HCT116 (cell line): Measurements from ENCODE around the gene HECW1. TPM values are rescaled to one million over a fixed set of nuclear protein-coding genes. Genes with fewer than 3 reads are reported as not detected.

Experiments used
- ATAC-seq: fragments of 200-7000 bp; cut with Tn5 transposase; 2 replicates; pipeline ENCODE4 v1.9.1; 2020; ENCODE audit warnings: mild to moderate bottlenecking, moderate library complexity
- BruUV-seq: library from RNA; stranded (reverse); fragments of 400-500 nt; replicated peaks from 2 replicates; lab custom pipeline; 2021; lab: Mats Ljungman, UMichigan
- CTCF ChIA-PET: fragments of 300-600 bp; sonication (Branson Sonifier 250); formaldehyde crosslinking; loops from one replicate; lab custom pipeline; 2021; ENCODE audit warnings: antibody characterized with exemption; lab: Charles Lee
- POLR2A ChIA-PET: fragments of 300-600, 350-600 bp; sonication (Branson Sonifier 250); formaldehyde crosslinking; loops from one replicate; lab custom pipeline; 2021; ENCODE audit warnings: antibody characterized with exemption; lab: Charles Lee
- RAD21 ChIA-PET, 2 experiments: fragments of 300-600 bp; sonication (Branson Sonifier 250); formaldehyde crosslinking; loops; one replicate each; lab custom pipeline; 2023; ENCODE audit warnings: low total read pairs in 2 of 2; ENCODE audit not compliant: uncharacterized antibody in 2 of 2, unreplicated experiment in 2 of 2, low non-redundant PET in 1 of 2; lab: Charles Lee
- DNase-seq: peaks from one replicate; pipeline ENCODE4 v3.0.0-alpha.2; 2010; ENCODE audit warnings: low read depth, low spot score
- H2AFZ ChIP-seq: fragments of 200-600 bp; shearing (Covaris generic), sonication (generic); 2 replicates; pipeline ENCODE4 v1.6.1; 2017; ENCODE audit warnings: low read depth, mixed run types, mixed read lengths, antibody characterized with exemption, low read length; ENCODE audit not compliant: poor library complexity, severe bottlenecking
- H3K27ac ChIP-seq: 2 replicates; pipeline ENCODE4 v1.5.1; 2012; ENCODE audit warnings: low read depth, low read length
- H3K27me3 ChIP-seq: fragments of 200-600 bp; sonication (generic); 2 replicates; pipeline ENCODE4 v1.6.1; 2016; ENCODE audit warnings: mixed run types, low read length, mixed read lengths; ENCODE audit not compliant: insufficient read depth
- H3K36me3 ChIP-seq, 2 experiments: fragments of 200-500 bp in 1 of 2; fragments of 200-600 bp in 1 of 2; sonication (Bioruptor generic) in 1 of 2; sonication (generic) in 1 of 2; 2 replicates each; pipeline versions ENCODE4 v1.5.1 to v1.6.1; 2014 to 2016; ENCODE audit warnings: low read length in 2 of 2, inconsistent platforms in 1 of 2, mixed read lengths in 1 of 2, mixed run types in 1 of 2; ENCODE audit not compliant: insufficient read depth in 2 of 2, control insufficient read depth in 1 of 2
- H3K4me1 ChIP-seq, 2 experiments: fragments of 200-600 bp in 1 of 2; sonication (generic) in 1 of 2; 2 replicates each; pipeline versions ENCODE4 v1.5.1 to v1.6.1; 2012 to 2017; ENCODE audit warnings: low read length in 2 of 2, inconsistent platforms in 1 of 2, mild to moderate bottlenecking in 1 of 2, mixed read lengths in 1 of 2, mixed run types in 1 of 2, moderate library complexity in 1 of 2; ENCODE audit not compliant: insufficient read depth in 2 of 2, control insufficient read depth in 1 of 2
- H3K4me2 ChIP-seq: fragments of 200-600 bp; sonication (generic); 2 replicates; pipeline ENCODE4 v1.6.1; 2017; ENCODE audit warnings: mixed run types, low read length, mixed read lengths
- H3K4me3 ChIP-seq, 2 experiments: fragments of 200-600 bp in 1 of 2; sonication (generic) in 1 of 2; replicated peaks in 1 of 2; 2 replicates each; pipeline ENCODE4 v1.5.1; 2011 to 2016; ENCODE audit warnings: low read length in 2 of 2, control low read depth in 1 of 2, low read depth in 1 of 2, mild to moderate bottlenecking in 1 of 2, mixed read lengths in 1 of 2, mixed run types in 1 of 2
- H3K79me2 ChIP-seq: fragments of 200-600 bp; sonication (generic); 2 replicates; pipeline ENCODE4 v1.6.1; 2017; ENCODE audit warnings: mild to moderate bottlenecking, mixed run types, low read length, moderate library complexity, mixed read lengths; ENCODE audit not compliant: insufficient read depth
- H3K9ac ChIP-seq: fragments of 200-600 bp; sonication (generic); 2 replicates; pipeline ENCODE4 v1.6.1; 2016; ENCODE audit warnings: low read length, mixed read lengths
- H3K9me2 ChIP-seq: fragments of 200-600 bp; sonication (generic), shearing (Covaris generic); 2 replicates; pipeline ENCODE4 v1.6.1; 2017; ENCODE audit warnings: mixed run types, mild to moderate bottlenecking, moderate library complexity; ENCODE audit not compliant: insufficient read depth
- H3K9me3 ChIP-seq, 2 experiments: fragments of 200-500 bp in 1 of 2; fragments of 200-600 bp in 1 of 2; sonication (Bioruptor generic) in 1 of 2; sonication (generic) in 1 of 2; 2 replicates each; pipeline ENCODE4 v1.6.1; 2014 to 2017; ENCODE audit warnings: low read length in 2 of 2, mixed read lengths in 2 of 2, inconsistent platforms in 1 of 2, low read depth in 1 of 2, mild to moderate bottlenecking in 1 of 2, mixed run types in 1 of 2, moderate library complexity in 1 of 2; ENCODE audit not compliant: control insufficient read depth in 1 of 2, insufficient read depth in 1 of 2
- H4K20me1 ChIP-seq: fragments of 200-600 bp; sonication (generic), shearing (Covaris generic); 2 replicates; pipeline ENCODE4 v1.6.1; 2017; ENCODE audit warnings: mixed run types, mild to moderate bottlenecking, moderate library complexity; ENCODE audit not compliant: insufficient read depth
- CBX3 ChIP-seq: IDR thresholded peaks from 2 replicates; pipeline ENCODE4 v1.6.1; 2012; ENCODE audit warnings: low read depth
- CEBPB ChIP-seq: IDR thresholded peaks from 2 replicates; pipeline ENCODE4 v1.6.1; 2012; ENCODE audit warnings: low read depth
- EGR1 ChIP-seq: IDR thresholded peaks from 2 replicates; pipeline ENCODE4 v1.6.1; 2012; ENCODE audit warnings: low read depth
- EZH2 ChIP-seq: fragments of 200-600 bp; sonication (generic); IDR thresholded peaks from 2 replicates; pipeline ENCODE4 v1.6.1; 2017; ENCODE audit warnings: antibody characterized with exemption, mixed run types
- JUND ChIP-seq: IDR thresholded peaks from 2 replicates; pipeline ENCODE4 v1.6.1; 2012
- MAX ChIP-seq: IDR thresholded peaks from 2 replicates; pipeline ENCODE4 v1.6.1; 2012
- POLR2A ChIP-seq: IDR thresholded peaks from 2 replicates; pipeline ENCODE4 v1.7.0; 2011; ENCODE audit warnings: borderline replicate concordance; ENCODE audit not compliant: insufficient read depth, insufficient read length; ENCODE audit errors: extremely low read depth
- POLR2AphosphoS5 ChIP-seq: IDR thresholded peaks from 2 replicates; pipeline ENCODE4 v1.6.1; 2011; ENCODE audit warnings: mild to moderate bottlenecking, low read depth, low read length, moderate library complexity
- RAD21 ChIP-seq: IDR thresholded peaks from 2 replicates; pipeline ENCODE4 v1.6.1; 2012; ENCODE audit warnings: low read depth, mild to moderate bottlenecking
- REST ChIP-seq: IDR thresholded peaks from 2 replicates; pipeline ENCODE4 v1.6.1; 2012; ENCODE audit warnings: low read depth
- SP1 ChIP-seq: IDR thresholded peaks from 2 replicates; pipeline ENCODE4 v1.6.1; 2012; ENCODE audit warnings: low read depth
- SRF ChIP-seq: IDR thresholded peaks from 2 replicates; pipeline ENCODE4 v1.6.1; 2012; ENCODE audit warnings: low read depth
- ZNF274 ChIP-seq: fragments of 200-500 bp; sonication (Bioruptor generic); IDR thresholded peaks from 2 replicates; pipeline ENCODE4 v1.6.1; 2014; ENCODE audit warnings: mild to moderate bottlenecking, low read depth, low read length, inconsistent platforms
- intact Hi-C: fragments of 100-400 bp; cut with micrococcal nuclease; formaldehyde crosslinking; loops from 2 replicates; pipeline ENCODE4 v1.10.0; 2022
- total RNA-seq: library from RNA; stranded (reverse); gene quantifications from one replicate; pipeline ENCODE4 v1.2.1, GENCODE V29; 2021; ENCODE audit not compliant: unreplicated experiment

HECW1 gene
- total RNA-seq, 1 experiment from 2014 or later = 5.6 TPM

- Histone ChIP-seq H3K4me1 (no peaks in the 10 kb centered on the region), H3K27me3 (no peaks in the 10 kb centered on the region), H3K79me2 (no peaks in the 10 kb centered on the region), H2AFZ (no peak overlapping the region), H4K20me1 (no peaks in the 10 kb centered on the region), H3K4me2 (no peak overlapping the region), H3K27ac (no peak overlapping the region), H3K4me3 (no peak overlapping the region), H3K9me2 (no peaks in the 10 kb centered on the region), H3K9me3 (no peaks in the 10 kb centered on the region), H3K9ac (no peak overlapping the region), H3K36me3 (no peaks in the 10 kb centered on the region)
- BruUV-seq = no TSS peak
- RAD21 ChIA-PET = no interaction called here
- no peak for ATAC-seq
- CTCF ChIA-PET = no interaction called here
- intact Hi-C loops = no loop called here
- POLR2A ChIA-PET = no interaction called here
- TF ChIP-seq EZH2 (no peak), EGR1 (no peak), CEBPB (no peak), RAD21 (no peak), MAX (no peak), SP1 (no peak), CBX3 (no peak), ZNF274 (no peak)
- no peak for DNase-seq
These were observed 355.4 kb downstream of the HECW1 start for GRCh38 chr7:43467846-43468245.

- no peak overlapping the region for H3K27ac ChIP-seq
- no peak overlapping the region for H3K4me3 ChIP-seq
- DNase-seq (no peak), ATAC-seq (no peak)
- H2AFZ ChIP-seq = no peak overlapping the region
- H3K27me3 ChIP-seq = no peaks in the 10 kb centered on the region
- H3K9ac ChIP-seq = no peak overlapping the region
- no TSS peak for BruUV-seq
- H3K79me2 ChIP-seq = no peaks in the 10 kb centered on the region
- H3K9me2 ChIP-seq = no peaks in the 10 kb centered on the region
- ChIA-PET CTCF (no interaction called here), RAD21 (no interaction called here), POLR2A (no interaction called here)
- H3K4me2 ChIP-seq = no peak overlapping the region
- no peaks in the 10 kb centered on the region for H3K36me3 ChIP-seq
- no peaks in the 10 kb centered on the region for H4K20me1 ChIP-seq
- TF ChIP-seq SRF = no peak
- no peak for TF ChIP-seq EZH2
- TF ChIP-seq CEBPB = no peak
- TF ChIP-seq REST = no peak
- no peak for TF ChIP-seq CBX3
- no peak for TF ChIP-seq JUND
- TF ChIP-seq POLR2A = no peak
- no peak for TF ChIP-seq RAD21
- TF ChIP-seq POLR2AphosphoS5 = no peak
- H3K4me1 ChIP-seq = no peaks in the 10 kb centered on the region
- intact Hi-C loops = no loop called here
- H3K9me3 ChIP-seq = no peaks in the 10 kb centered on the region
These were observed 356.6 kb downstream of the HECW1 start for GRCh38 chr7:43469051-43469450.
